HG03135 (cell line): ENCODE measurements around the gene PTPRR.

Experiments
- ATAC-seq: cut with Tn5 transposase; IDR thresholded peaks from one replicate; pipeline ENCODE4 v1.9.1; 2021; ENCODE audit warnings: mild to moderate bottlenecking, moderate library complexity; ENCODE audit not compliant: unreplicated experiment

The PTPRR gene

GRCh38 chr12:70919176-70919575 lies 1.4 kb downstream of the PTPRR start:
- no peak for ATAC-seq

- no peak for ATAC-seq
Measured at GRCh38 chr12:70918321-70918720, 2.2 kb downstream of the PTPRR start.

GRCh38 chr12:70910666-70911065 lies 9.9 kb downstream of the PTPRR start:
- no peak for ATAC-seq

- no peak for ATAC-seq
Measured at GRCh38 chr12:70908978-70909377, 11.6 kb downstream of the PTPRR start.

- ATAC-seq = no peak
Measured at GRCh38 chr12:70907412-70907811, 13.1 kb downstream of the PTPRR start.

- no peak for ATAC-seq
Measured at GRCh38 chr12:70895956-70896355, 24.6 kb downstream of the PTPRR start.

GRCh38 chr12:70892593-70892992 lies 27.9 kb downstream of the PTPRR start:
- ATAC-seq = no peak

GRCh38 chr12:70890895-70891832 lies 29.4 kb downstream of the PTPRR start:
- no peak for ATAC-seq

- no peak for ATAC-seq
Measured at GRCh38 chr12:70885956-70886355, 34.6 kb downstream of the PTPRR start.

GRCh38 chr12:70883855-70884254 lies 36.7 kb downstream of the PTPRR start:
- ATAC-seq = no peak

- ATAC-seq = no peak
Measured at GRCh38 chr12:70880744-70881143, 39.8 kb downstream of the PTPRR start.

GRCh38 chr12:70876952-70877351 lies 43.6 kb downstream of the PTPRR start:
- no peak for ATAC-seq

GRCh38 chr12:70875628-70876027 lies 44.9 kb downstream of the PTPRR start:
- ATAC-seq = no peak

GRCh38 chr12:70854881-70855568 lies 65.5 kb downstream of the PTPRR start:
- ATAC-seq = no peak

- no peak for ATAC-seq
Measured at GRCh38 chr12:70854138-70854537, 66.4 kb downstream of the PTPRR start.

- ATAC-seq = no peak
Measured at GRCh38 chr12:70853326-70853725, 67.2 kb downstream of the PTPRR start.

- no peak for ATAC-seq
Measured at GRCh38 chr12:70852416-70853150, 68.0 kb downstream of the PTPRR start.

- ATAC-seq = no peak
Measured at GRCh38 chr12:70849265-70849960, 71.1 kb downstream of the PTPRR start.

- ATAC-seq = no peak
Measured at GRCh38 chr12:70847871-70848270, 72.7 kb downstream of the PTPRR start.

- ATAC-seq = no peak
Measured at GRCh38 chr12:70845268-70845667, 75.3 kb downstream of the PTPRR start.

GRCh38 chr12:70843363-70843762 lies 77.2 kb downstream of the PTPRR start:
- no peak for ATAC-seq
